Superior temporal gyrus (tissue), 1 donor: ENCODE measurements around the gene MAN1C1.
"Not testable (repeated sequence)": the region's sequence is repeated elsewhere in the genome, so short reads cannot be mapped to it uniquely, and the experiment has no call there.

Experiments used
- DNase-seq: peaks from one replicate; pipeline ENCODE4 v3.0.0-alpha.2; 2016; ENCODE audit errors: extremely low spot score

The MAN1C1 gene

DNA sequence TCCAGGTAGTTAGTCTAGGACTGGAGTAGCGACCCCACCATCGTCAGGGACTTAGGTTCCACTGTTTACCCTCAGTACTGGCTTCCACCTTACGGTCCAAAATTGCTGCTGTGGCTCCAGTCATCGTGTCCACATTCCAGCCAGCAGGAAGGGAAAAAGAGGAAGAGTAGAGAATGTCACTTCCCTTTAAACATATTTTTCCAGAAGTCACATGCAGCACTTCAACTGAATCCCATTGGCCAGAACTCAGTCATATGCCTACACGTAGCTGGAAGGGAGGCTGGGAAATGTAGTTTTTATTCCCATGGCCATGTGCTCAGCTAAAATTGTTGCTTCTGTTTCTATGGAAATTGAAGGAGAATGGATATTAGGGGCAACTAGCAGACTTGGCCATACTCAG is 99.3 kb downstream of the MAN1C1 start:
- DNase-seq, result no peak

DNA sequence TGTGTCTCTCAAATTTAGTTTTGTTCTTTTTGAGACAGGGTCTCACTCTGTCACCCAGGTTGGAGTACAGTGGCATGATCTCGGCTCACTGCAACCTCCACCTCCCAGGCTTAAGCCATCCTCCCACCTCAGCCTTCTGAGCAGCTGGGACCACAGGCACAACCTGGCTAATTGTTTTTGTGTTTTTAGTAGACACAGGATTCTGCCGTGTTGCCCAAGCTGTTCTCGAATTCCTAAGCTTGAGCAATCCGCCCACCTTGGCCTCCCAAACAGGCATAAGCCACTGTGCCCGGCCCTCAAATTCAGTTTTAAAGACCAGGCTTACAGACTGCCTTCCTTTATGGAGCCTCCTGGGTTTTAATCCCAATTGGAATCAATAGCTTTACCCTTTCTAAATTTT is 99.7 kb downstream of the MAN1C1 start:
- no peak for DNase-seq

DNA sequence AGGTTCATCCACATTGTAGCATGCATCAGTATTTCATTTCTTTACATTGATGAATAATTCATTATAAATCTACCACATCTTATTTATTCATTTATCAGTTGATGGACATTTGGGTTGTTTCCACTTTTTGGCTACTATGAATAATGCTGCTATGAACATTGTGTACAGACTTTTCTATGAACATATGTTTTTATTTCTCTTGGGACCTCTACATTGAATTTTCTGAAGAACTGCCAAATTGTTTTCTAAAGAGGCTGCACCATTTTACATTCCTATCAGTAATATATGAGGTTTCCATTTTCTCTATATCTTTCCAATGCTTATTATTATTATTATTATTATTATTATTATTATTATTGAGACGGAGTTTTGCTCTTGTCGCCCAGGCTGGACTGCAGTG is 102.1 kb downstream of the MAN1C1 start:
- no peak for DNase-seq

DNA sequence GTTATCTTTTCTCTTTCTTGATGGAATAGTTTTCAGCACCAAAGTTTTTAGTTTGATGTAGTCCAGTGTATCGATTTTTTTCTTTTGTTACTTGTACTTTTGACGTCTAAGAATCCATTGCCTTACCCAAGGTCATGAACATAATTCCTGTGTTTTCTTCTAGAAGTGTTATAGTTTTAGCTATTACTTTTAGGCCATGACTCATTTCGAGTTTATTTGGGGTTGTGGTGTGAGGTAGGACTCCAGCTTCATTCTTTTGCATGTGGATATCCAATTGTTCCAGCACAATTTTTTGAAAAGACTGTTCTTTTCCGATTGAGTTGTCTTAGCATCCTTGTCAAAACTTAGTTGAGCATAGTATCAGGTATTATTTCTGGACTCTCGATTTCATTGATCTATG is 104.0 kb downstream of the MAN1C1 start:
- no peak for DNase-seq

DNA sequence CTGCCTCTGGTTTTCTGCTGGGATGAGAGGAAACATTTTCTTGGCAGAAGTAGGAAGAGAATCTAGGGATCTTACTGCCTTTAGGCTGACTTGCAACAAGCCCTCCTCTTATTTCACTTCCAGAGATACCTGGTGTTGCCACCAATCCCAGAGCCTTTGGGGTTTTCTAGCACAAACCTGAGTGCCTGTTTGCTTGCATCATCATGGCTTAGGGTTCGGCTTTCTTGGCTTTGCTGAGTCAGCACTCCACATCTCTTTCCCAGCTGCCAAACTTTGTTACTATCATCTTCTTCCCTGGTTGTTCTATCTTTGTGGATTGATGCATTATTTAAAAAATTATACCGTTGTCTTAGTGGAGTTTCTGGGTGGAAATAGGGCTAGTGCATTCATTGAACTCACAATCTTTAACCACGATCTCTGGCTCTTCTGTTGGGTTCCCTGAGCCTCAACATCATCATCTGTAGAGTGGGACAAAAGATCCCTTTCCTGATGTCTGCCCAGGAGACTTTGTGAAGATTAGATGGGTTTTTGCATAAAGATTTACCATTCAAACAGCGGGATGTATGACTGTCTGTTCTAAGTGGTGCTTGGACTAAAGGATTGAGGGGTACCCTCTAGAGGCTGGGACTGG is 106.8 kb downstream of the MAN1C1 start:
- DNase-seq, result no peak

DNA sequence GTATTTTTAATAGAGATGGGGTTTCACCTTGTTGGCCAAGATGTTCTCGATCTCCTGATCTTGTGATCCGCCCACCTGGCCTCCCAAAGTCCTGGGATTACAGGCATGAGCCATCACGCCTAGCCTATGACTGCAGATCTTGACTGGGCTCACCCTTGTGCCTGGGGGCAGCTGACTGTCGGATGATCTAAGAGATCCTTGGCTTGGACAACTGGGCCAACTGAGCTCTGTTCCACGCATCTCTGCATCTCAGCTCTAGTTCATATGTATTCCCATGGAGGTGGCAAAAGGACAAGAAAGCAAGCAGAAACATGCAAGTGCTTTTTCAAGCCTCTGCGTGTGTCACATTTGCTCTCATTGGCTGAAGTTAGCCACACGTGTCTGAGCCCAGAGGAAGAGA is 107.6 kb downstream of the MAN1C1 start:
- DNase-seq, result no peak

DNA sequence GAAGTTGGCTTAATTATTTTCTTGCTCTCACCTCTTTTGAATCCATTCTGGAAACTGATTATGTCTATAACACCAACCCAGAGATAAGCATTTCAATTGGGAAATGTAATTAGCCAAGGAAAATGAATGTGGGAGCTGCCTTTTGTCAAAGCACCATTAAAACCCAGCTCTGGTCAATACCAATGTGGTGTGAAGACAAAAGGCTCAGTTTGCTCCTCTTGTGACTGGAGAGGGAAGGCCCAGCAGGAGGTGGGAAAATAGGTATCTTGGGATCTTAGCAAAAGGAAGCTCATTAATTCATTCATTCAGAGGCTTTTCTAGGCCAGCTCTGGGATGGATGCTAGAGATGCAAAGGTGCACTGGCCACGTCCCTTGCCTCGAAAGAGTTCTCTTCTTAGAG is 108.4 kb downstream of the MAN1C1 start:
- no peak for DNase-seq

DNA sequence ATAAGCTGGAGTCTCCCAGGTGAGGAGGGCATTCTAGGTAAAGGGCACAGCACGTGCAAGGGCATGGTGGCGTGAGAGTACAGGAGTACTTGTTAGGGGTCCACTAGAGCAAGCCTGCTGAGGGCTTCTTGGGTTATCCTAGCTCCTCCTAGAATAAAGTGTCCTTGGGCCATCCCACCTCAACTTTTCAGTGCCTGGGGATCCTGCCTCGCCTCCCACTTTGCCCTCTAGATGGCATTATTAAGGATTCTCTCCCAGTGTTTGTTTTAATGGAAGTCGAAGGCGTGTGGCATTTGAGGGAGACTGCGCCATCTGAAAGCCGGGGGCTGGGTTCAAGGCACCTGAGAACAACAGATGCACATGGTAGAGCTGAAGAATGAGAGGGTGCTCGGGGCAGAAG is 108.9 kb downstream of the MAN1C1 start:
- no peak for DNase-seq

DNA sequence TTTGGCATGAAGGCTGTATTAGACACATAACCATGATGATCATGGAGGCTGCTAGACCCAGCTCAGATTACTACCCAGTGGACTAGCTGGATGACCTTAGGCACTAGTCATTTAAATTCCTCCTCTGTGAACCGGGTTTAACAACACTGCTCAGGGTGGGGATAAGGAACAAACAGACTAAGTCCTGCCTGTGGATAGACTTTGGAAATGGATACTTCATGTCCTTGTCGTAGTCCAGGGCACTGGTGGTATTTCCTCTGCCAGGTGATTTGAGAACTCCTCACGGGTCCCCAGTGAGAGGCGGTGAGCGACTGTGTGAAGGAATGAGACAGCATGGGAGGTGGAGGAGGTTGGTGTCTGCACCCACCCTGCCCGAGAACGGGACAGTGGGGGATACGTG is 110.5 kb downstream of the MAN1C1 start:
- DNase-seq, result no peak

DNA sequence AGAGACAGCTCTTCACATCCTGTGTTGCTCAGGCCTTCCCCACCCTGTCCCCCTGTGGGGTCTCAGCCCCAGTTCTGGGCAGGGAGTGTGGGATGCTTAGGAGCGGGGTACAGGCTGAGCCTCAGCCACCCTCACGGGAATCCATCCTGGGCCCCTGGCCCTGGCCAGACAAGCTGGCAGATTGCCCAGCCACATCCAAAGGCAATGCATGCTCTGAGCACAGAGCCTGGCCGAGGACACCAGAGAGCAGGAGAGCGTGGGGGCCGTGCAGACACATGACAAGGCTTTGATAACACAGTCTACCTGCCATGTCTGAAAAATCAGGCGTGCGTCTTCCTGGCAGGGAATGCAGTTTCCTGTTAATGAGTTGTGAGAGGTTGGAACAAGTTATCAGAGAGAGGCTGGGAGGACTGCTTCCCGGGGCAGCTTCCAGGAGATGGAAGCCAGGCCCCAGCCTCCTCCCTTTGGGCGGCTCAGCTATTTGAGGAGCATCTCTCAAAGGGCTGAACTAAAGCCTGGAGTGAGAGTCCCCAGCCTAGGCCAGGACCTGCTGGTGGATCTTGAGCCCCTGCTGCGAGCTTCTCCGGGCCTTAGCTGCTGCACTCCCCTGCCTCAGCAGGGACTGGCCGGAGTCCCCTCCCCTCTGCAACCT is 111.2 kb downstream of the MAN1C1 start:
- DNase-seq, result peak; percentile 54

DNA sequence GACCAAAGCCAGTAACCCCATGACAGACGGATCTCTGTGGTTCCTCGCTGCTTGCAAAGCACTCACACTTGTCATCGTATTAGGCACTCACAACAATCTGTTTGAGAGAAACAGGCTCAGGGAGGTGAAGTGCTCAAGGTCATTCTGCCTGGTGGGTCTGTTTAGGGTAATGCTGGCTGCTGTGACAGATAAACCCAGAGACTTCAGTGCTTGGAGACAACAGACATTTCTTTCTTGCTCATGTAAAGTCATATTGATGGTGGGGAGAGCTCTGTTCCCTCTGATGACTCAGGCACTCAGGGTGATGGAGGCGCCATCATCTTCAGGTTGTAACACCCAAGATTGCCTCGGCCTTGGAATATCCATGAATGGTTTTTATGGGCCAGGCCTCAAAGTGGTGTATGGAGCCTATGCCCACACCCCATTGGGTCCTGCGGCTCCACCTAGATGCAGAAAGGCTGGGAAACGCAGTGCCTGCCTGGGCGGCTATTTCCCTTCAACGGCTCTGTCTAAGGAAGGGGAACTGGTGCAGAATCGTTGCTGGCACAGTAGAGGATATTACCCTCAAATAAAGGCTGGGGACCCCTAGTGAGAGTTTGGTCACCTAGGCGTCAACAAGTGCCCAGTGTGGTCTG is 111.8 kb downstream of the MAN1C1 start:
- no peak for DNase-seq

DNA sequence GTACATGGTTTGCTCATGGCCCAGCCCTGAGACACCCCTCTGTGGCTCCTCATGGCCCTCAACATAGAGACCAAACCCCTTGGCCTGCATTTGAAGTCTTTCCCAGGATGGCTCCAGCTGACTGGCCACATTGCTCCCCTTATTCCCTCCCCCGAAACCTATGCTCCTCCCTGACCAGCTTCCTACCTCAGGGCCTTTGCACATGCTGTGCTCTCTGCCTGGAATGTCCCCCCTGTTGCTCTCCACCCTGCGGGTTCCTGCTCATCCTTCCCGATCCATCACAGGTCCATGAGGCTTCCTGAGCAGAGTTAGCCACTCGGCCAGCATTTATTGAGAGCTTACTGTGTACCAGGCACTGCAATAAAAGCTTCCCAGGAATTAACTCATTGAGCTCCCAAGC is 112.5 kb downstream of the MAN1C1 start:
- no peak for DNase-seq

DNA sequence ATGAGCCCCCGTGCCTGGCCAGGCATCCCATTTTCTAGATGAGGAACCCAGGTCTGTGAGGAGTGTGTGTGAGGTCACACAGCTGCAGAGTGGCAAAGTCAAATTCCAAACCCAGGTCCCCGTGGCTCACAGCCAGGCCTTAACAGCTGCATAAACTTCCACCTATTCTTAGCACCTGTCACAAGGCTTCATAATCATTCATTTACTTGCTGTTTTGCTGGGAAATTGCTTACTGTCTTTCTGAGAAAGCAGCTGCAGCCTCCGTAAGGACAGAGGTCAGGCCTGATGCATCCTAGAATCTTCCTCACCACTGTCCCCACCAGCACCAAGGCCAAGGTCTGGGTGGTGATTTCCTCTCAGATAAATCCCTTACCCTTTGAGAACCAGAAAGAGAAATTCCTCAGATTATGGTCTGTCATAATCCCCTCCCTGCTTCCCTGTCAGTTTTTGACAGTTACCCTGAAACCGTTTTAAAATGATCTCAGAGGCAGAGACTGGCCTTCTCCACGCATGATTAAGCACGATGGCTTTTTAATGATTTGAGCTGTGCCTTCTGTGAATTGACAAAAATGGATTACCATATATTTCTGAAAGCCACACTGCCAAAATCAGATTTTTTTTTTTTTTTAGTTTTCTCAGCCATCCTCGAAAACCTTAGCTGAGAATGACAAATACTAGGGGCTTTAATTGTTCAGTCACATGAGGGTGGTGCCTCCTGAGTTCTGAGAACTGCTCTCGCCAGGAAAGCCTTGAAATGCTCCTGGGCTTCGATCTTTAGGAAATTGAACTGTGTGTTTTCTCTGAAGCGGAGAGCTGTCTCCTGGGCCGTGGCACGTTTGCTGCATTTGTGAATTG is 113.4 kb downstream of the MAN1C1 start:
- no peak for DNase-seq

DNA sequence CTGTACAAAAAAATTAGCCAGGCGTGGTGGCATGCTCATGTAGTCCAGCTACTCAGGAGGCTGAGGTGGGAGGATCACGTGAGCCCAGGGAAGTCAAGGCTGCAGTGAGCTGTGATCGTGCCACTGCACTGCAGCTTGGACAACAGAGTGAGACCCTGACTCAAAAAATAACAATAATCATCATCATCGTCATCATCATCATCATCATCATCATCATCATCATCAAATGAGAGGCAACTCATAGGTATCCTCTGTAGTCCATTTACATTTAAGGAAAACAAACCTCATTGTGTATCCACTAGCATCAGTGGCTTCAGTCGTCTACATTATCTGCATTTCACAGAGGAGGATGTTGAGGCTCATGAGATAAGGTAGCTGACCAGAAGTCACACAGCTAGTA is 114.6 kb downstream of the MAN1C1 start:
- DNase-seq, result no peak

DNA sequence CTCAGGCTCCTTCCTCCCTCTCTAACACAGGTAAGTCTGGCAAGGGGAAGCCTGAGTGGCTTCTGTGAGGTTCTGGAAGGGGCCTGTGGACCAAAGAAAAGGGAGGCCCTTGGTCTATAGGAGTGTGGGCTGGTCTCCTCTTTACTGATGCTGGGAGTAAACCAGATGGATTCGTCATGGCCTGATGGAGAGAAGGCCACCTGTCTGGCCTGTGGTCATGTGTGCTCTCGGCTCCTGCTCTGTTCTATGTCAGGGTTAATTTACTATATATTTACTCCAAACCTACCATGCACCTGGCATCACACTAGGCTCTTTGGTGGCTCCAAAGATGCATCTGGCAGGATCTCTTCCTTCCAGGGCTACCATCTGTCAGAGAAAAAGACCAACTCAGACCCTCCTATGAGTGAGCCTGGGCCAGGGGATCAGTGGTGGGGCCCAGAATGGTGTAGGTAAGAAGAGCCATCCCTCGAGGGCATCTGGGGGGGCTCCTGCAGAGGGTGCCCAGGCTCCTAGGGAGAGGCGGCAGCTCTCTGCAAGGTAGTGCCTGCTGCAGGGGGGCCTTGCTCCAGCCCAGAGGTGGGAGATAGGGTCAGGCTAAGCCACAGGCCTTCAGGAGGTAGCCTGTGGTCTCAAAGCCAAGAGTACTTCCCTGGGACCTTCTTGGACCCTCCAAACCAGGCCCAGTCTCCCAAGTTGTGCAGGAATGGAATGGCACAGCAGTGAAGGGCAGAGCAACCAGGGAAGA is 115.2 kb downstream of the MAN1C1 start:
- no peak for DNase-seq

DNA sequence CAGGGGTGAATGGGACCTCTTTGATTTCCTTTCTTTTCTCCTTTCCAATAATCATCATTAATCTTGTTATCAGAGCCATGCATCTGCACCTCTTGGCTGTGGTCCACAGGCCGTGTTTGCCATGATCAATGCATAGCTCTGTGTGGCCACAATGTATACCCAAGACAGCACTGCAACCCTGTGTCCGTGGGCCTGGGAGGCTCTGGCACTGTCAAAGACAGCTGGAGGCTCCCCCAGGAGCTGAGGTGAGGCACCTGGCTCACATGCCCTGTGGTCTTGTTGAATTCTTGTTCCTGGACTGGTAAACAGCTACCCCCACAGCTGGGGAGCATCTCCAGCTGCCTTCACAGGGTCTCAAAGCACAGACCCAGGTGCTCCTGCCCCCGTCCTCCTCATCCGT is 116.2 kb downstream of the MAN1C1 start:
- DNase-seq, result no peak

DNA sequence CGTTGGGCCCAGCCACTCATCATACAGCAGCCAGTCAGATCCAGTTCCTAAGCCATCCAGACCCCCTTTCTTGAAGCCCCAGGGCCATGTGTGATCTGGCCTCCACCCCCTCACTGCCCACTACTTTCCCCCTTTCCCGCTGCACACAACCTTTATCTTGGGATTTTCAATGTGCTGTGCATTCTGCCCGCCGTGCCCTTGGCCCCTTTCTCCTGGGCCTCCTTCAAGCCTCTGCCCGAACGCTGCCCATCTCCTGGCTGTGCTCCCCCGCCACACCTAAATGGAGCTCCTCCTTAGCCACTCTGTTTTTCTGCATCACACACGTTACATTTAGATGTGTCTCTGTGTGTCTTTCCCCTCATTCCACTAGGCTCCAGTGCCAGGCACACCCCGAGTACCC is 116.7 kb downstream of the MAN1C1 start:
- no peak for DNase-seq

DNA sequence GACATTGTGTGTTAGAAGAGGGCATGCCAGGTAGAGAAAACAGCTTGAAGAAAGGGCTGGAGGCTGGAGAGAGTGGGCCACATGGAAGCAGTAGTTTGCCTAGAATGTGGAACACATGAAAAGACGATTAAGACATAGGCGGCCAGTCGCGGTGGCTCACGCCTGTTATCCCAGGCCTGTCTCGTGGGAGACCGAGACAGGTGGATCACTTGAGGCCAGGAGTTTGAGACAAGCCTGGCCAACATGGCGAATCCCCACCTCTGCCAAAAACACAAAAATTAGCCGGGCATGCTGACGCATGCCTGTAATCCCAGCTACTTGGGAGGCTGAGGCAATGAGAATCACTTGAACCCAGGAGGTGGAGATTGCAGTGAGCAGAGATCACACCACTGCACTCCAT is 118.4 kb downstream of the MAN1C1 start:
- not testable (repeated sequence) for DNase-seq

DNA sequence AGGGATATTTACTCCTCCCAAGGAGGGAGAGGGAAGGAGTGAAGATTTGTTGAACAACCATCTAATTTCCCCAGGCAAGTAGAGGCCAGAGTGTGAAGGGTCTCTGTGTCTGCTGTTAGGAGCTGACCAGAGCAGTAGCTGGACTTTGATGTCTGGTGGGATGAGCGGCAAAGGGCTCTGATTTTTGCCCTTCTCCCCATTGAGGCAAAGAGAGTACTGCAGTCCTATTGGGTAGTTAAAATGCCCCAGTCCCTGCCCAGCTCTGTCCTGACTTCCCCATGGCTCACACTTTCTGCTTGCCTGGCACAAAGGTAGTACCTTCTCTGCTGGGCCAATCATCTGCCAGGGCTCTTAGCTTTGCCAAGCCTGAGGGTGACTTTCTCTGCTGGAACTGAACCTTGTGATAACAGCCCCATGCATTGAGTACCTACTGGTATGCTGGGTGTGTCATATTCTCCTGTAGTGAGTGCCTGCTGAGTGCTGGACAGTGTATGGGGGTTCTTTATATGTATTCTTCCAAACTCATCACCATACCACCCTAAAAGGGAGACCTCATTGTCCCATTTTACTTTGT is 119.5 kb downstream of the MAN1C1 start:
- DNase-seq, result no peak

DNA sequence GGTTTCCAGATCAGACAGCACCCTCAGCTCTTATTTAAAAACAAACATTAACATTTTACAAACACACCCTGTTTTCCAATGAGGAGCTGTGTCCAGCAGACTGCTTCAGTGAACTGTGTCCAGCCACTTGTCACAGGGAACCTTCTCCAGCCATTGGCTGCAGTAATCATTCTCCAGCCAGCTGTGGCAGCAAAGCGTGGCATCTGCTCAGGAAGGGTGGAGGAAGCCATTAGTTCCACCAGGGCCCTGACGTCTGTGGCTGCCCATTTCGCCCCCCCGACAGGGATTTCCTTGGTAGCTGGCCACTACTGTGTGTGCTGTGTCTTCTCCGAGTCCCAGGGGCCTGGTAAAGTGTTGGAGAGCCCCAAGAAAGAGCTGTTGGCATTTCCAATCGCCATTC is 120.5 kb downstream of the MAN1C1 start:
- no peak for DNase-seq

DNA sequence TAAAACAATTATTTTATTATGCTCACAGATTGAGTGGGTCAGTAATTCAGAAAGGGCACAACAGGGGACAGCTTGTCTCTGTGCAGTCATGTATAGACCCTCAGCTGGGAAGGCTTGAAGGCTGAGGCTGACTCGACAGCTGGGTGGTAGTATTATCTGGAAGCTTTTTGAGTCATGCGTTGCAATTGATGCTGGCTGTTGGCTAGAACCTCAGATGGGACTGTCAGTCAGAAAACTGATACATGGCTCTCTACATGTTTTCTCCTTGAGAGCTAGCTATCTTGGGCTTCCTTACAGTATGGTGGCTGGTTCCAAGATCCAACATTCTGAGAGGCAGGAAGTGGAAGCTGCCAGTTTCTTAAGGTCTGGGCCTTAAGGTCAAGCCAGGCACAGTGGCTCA is 121.9 kb downstream of the MAN1C1 start:
- no peak for DNase-seq

DNA sequence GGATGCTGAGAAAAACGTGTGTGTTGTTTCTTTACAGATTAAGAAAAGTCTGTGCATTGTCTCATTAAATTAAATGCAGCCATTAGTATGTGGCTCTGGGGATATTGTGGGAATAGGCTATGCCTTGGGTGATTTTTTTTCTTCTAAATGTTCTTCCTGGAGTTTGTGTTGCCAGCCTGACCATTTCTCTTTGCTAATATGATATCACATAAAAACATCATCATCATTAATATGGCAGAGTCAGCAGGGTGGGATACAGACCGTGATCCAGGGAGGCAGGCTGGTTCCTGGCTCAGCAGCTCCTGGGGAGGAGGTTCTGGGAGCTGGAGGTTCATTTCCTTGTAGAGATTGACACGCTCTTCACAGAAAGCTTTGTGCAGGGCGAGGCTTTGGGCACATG is 122.8 kb downstream of the MAN1C1 start:
- DNase-seq, result no peak
